Stimulated activated CD4-positive, alpha-beta T cell treated with anti-CD3 and anti-CD28 coated beads, Interleukin-1b, Interleukin-23, amount 100 ng/mL, for 48 hours (primary cell): ENCODE measurements around the gene CYP2F1.
"Not testable (repeated sequence)": the region's sequence is repeated elsewhere in the genome, so short reads cannot be mapped to it uniquely, and the experiment has no call there.

Experiments used
- DNase-seq: peaks from one replicate; pipeline ENCODE4 v3.0.0-alpha.2; 2020

CYP2F1 gene

GRCh38 chr19:41114132-41114531 is at the start of gene CYP2F1:
Gene CYP2F1 (plus strand): TSS chr19:41114432. CDS start chr19:41116189, 1,757 bp downstream.
- DNase-seq: no peak

GRCh38 chr19:41064974-41065569 is 49.2 kb upstream of the CYP2F1 start:
- DNase-seq: no peak

- no peak for DNase-seq
Observed at GRCh38 chr19:41076286-41076685, 37.9 kb upstream of the CYP2F1 start.

- no peak for DNase-seq
Observed at GRCh38 chr19:41083516-41083915, 30.7 kb upstream of the CYP2F1 start.

- no peak for DNase-seq
Observed at GRCh38 chr19:41085748-41086415, 28.4 kb upstream of the CYP2F1 start.

GRCh38 chr19:41088151-41088550 is 26.1 kb upstream of the CYP2F1 start, which contains the start of gene CYP2A13:
Gene CYP2A13 (plus strand): TSS chr19:41088451. CDS start chr19:41088472, 21 bp downstream.
- no peak for DNase-seq

GRCh38 chr19:41089959-41090358 is 24.3 kb upstream of the CYP2F1 start:
- no peak for DNase-seq

- DNase-seq: no peak
Observed at GRCh38 chr19:41095703-41096102, 18.5 kb upstream of the CYP2F1 start.

- DNase-seq: no peak
Observed at GRCh38 chr19:41096353-41096752, 17.9 kb upstream of the CYP2F1 start.

GRCh38 chr19:41097302-41097701 is 16.9 kb upstream of the CYP2F1 start:
- DNase-seq: no peak

GRCh38 chr19:41098762-41099161 is 15.5 kb upstream of the CYP2F1 start:
- no peak for DNase-seq

GRCh38 chr19:41102210-41102609 is 12.0 kb upstream of the CYP2F1 start:
- not testable (repeated sequence) for DNase-seq

- DNase-seq: no peak
Observed at GRCh38 chr19:41106177-41106576, 8.1 kb upstream of the CYP2F1 start.

- no peak for DNase-seq
Observed at GRCh38 chr19:41111296-41111695, 2.9 kb upstream of the CYP2F1 start.

- no peak for DNase-seq
Observed at GRCh38 chr19:41111750-41112295, 2.4 kb upstream of the CYP2F1 start.

GRCh38 chr19:41112728-41113290 is 1.4 kb upstream of the CYP2F1 start:
- DNase-seq: no peak

- no peak for DNase-seq
Observed at GRCh38 chr19:41116261-41116660, 2.0 kb downstream of the CYP2F1 start.

GRCh38 chr19:41120929-41121911 is 7.0 kb downstream of the CYP2F1 start:
- peak; percentile 32 for DNase-seq

- not testable (repeated sequence) for DNase-seq
Observed at GRCh38 chr19:41122846-41123245, 8.6 kb downstream of the CYP2F1 start.

- DNase-seq: no peak
Observed at GRCh38 chr19:41123716-41124294, 9.6 kb downstream of the CYP2F1 start.

GRCh38 chr19:41126765-41127203 is 12.6 kb downstream of the CYP2F1 start:
- DNase-seq: peak; percentile 22

GRCh38 chr19:41127362-41127761 is 13.1 kb downstream of the CYP2F1 start:
- DNase-seq: not testable (repeated sequence)
